AG04449 (cell line): ENCODE results near the gene PPP1CC.
A peak's percentile ranks its signal among the peaks of the same experiment; 100 is the strongest.

Source experiments
- CTCF ChIA-PET: fragments of 350-600 bp; formaldehyde crosslinking; extraction: SDS; loops from one replicate; lab custom pipeline; 2021; ENCODE audit warnings: antibody characterized with exemption; lab: Yijun Ruan, JAX
- POLR2A ChIA-PET: fragments of 400-600, 350-600 bp; formaldehyde crosslinking; extraction: SDS; loops from one replicate; lab custom pipeline; 2020; ENCODE audit warnings: antibody characterized with exemption, inconsistent platforms; lab: Yijun Ruan, JAX
- DNase-seq: peaks from one replicate; pipeline ENCODE4 v3.0.0-alpha.2; 2010; ENCODE audit warnings: low read depth, low spot score
- H3K4me3 ChIP-seq: 2 replicates; pipeline ENCODE4 v1.5.1; 2011; ENCODE audit warnings: low read depth, mild to moderate bottlenecking, control low read depth, low read length
- CTCF ChIP-seq: IDR thresholded peaks from one replicate; pipeline ENCODE4 v1.5.1; 2011; ENCODE audit warnings: mild to moderate bottlenecking, moderate library complexity, low read length, control low read depth, inconsistent platforms; ENCODE audit not compliant: insufficient read depth; ENCODE audit errors: missing control alignments

The PPP1CC gene

GRCh38 chr12:110688446-110689280 lies 54.0 kb downstream of the PPP1CC start, which contains the start of gene HVCN1:
HVCN1 (minus strand) TSS chr12:110689115; CDS start chr12:110683245, 5,870 bp downstream.
- POLR2A ChIA-PET = no interaction called here
- CTCF ChIA-PET = no interaction called here
- peak within 1 kb of the TSS; percentile 58 for H3K4me3 ChIP-seq
- no peak for TF ChIP-seq CTCF
- no peak for DNase-seq

- POLR2A ChIA-PET = no interaction called here
- no peak for TF ChIP-seq CTCF
- no peak overlapping the region for H3K4me3 ChIP-seq
- DNase-seq = no peak
- CTCF ChIA-PET = interaction anchor here (0.8 kb wide), 1 partner anchor 12 kb away, joined by 3 read pairs; no protein-coding TSS in a partner anchor
Observed at GRCh38 chr12:110687396-110688169, 55.1 kb downstream of the PPP1CC start.

- no peak overlapping the region for H3K4me3 ChIP-seq
- no peak for TF ChIP-seq CTCF
- no peak for DNase-seq
- ChIA-PET CTCF (interaction anchor here (0.7 to 0.8 kb wide), 2 partner anchors 11 to 12 kb away, joined by 3 read pairs; no protein-coding TSS in a partner anchor), POLR2A (no interaction called here)
Observed at GRCh38 chr12:110686294-110686903, 56.3 kb downstream of the PPP1CC start.

- no peak for DNase-seq
- ChIA-PET POLR2A (no interaction called here), CTCF (interaction anchor here (1.2 kb wide), 1 partner anchor 13 kb away, joined by 3 read pairs; no protein-coding TSS in a partner anchor)
- TF ChIP-seq CTCF = no peak
- H3K4me3 ChIP-seq = no peak overlapping the region
Observed at GRCh38 chr12:110684312-110684836, 58.3 kb downstream of the PPP1CC start.

- H3K4me3 ChIP-seq = no peak overlapping the region
- CTCF ChIA-PET = interaction anchor here (1.2 kb wide), 1 partner anchor 14 kb away, joined by 3 read pairs; no protein-coding TSS in a partner anchor
- no peak for TF ChIP-seq CTCF
- DNase-seq = no peak
- POLR2A ChIA-PET = no interaction called here
Observed at GRCh38 chr12:110683888-110684287, 58.8 kb downstream of the PPP1CC start.
